SK-N-SH treated with all-trans-retinoic acid at 6 μM for 48 hours (cell line): ENCODE results near the gene CLEC18B.
"Not testable (repeated sequence)": the region's sequence is repeated elsewhere in the genome, so short reads cannot be mapped to it uniquely, and the experiment has no call there.

Experiments
- ATAC-seq: fragments of 200-7000 bp; cut with Tn5 transposase; 3 replicates; pipeline ENCODE4 v1.9.1; 2020; ENCODE audit warnings: mild to moderate bottlenecking, moderate library complexity

The CLEC18B gene

DNA sequence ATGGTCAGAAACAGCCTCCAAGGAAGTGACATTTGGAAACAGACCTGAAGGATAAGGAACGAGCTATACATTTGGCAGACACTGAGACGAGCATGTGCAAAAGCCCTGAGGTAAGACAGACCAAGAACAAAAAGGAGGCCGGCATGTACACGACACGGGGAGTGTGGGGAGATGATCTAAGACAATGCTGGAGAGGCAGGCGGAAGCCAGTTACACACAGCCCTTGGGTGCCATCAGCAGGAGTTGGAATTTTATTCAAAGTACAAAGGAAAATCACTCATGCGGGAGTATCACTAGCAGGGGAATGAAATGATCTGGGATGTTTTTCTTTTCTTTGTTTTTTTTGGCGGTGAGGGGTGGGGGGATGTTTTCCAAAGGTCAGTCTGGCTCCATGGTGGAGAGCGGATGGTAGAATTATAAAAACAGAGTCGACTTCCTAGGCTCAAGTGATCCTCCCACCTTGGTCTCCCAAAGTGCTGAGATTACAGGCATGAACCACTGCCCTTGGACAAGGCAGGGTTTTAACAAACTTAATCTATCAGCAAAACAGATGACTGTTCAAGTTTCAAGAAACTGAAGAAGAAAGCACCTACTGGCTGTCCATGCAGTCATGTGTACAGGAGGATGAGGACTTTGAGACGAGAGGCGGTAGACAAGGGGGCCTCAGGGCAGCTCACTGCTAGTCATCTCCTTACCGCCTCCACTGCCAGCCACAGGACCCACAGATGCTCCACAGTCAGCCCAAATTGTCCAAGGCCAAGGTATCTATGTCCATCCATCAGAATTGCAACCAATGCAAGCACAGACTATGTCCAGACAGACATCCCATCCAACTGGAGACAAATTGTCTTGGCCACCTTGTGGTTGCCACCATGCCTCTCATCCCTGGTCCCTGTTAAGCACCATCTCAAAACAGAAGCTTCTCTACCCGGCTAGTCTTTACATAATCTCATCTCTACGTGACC, 59.4 kb downstream of the CLEC18B start:
- not testable (repeated sequence) for ATAC-seq
